Activated T-cell treated with anti-CD3 and anti-CD28 coated beads, Interleukin-2, amount 50 U/mL, for 4 hours (primary cell): ENCODE results near the gene MEIS2. TPM values are rescaled to one million over a fixed set of nuclear protein-coding genes. Genes with fewer than 3 reads are reported as not detected.

Experiments
- ATAC-seq, 2 donors: fragments of 200-7000 bp; cut with Tn5 transposase; one replicate each; pipeline ENCODE4 v1.10.0; 2021
- DNase-seq: peaks from one replicate; pipeline ENCODE4 v3.0.0-alpha.2; 2020
- H3K27me3 Mint-ChIP-seq: one replicate; pipeline ENCODE4 v1.8.0; 2021; ENCODE audit warnings: low read depth, mixed read lengths
- H3K36me3 Mint-ChIP-seq: one replicate; pipeline ENCODE4 v1.8.0; 2022; ENCODE audit warnings: mixed read lengths; ENCODE audit not compliant: insufficient read depth
- H3K4me1 Mint-ChIP-seq: one replicate; pipeline ENCODE4 v1.8.0; 2021; ENCODE audit warnings: low read depth, mixed read lengths
- H3K4me3 Mint-ChIP-seq: one replicate; pipeline ENCODE4 v1.8.0; 2021; ENCODE audit warnings: mild to moderate bottlenecking, moderate library complexity, mixed read lengths
- H3K9me3 Mint-ChIP-seq: one replicate; pipeline ENCODE4 v1.8.0; 2021; ENCODE audit warnings: mixed read lengths
- total RNA-seq, 3 donors: library from RNA; stranded (reverse); gene quantifications; one replicate each; pipeline ENCODE4 v1.2.1, GENCODE V29; 2021

Gene MEIS2
- total RNA-seq, 3 donors from 2014 or later: 0.20 TPM; not detected in 2

DNA sequence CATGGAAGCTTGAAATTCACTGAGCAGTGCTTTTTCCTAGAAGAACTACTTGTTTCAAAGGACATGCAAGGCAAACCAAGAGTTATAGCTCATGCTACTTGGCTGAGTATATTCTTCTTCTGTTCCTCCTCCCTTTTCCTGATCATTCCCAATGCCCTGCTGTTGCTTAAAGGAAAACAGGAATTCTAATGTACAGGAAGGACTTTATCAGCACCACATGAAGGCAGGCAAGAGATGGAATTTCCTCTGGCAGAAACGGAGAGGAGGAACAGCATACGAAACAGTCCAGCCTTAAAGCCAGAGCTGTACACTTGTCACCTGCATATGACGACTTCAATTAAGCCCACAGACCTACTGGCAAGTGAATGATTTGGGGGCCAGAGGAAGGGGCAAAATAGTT lies 15.7 kb downstream of the MEIS2 start:
- no peak for ATAC-seq
- H3K36me3 Mint-ChIP-seq: no peaks in the 10 kb centered on the region

DNA sequence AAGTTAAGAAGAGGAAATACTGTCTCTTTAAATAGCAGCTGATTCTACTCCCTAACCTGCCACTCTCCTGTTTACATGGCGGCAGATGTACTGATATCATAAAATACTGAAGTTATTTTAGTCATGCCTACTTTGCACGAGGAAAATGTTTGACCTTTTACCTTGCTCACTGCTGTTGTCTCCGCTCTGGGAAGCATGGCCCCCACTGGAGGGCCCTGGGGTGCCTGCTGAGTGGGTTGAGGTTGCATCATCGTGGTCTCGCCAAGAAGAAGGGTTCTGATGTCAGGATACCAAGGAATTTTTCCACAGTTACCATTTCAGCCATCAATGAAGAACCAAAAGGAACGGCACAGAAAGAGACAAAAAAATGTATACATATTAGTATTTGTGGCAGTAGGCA lies 16.7 kb downstream of the MEIS2 start:
- no peaks in the 10 kb centered on the region for H3K9me3 Mint-ChIP-seq
- no peak overlapping the region for H3K4me3 Mint-ChIP-seq
- DNase-seq: no peak
- H3K4me1 Mint-ChIP-seq: no peaks in the 10 kb centered on the region
- H3K36me3 Mint-ChIP-seq: no peaks in the 10 kb centered on the region
- H3K27me3 Mint-ChIP-seq: peaks cover 10% of the 10 kb centered on the region
- ATAC-seq: no peak

More for the DNA sequence above, 15.7 kb downstream of the MEIS2 start:
- peaks cover 14% of the 10 kb centered on the region for H3K27me3 Mint-ChIP-seq
- H3K4me1 Mint-ChIP-seq: no peaks in the 10 kb centered on the region
- H3K9me3 Mint-ChIP-seq: no peaks in the 10 kb centered on the region
- no peak for DNase-seq
- H3K4me3 Mint-ChIP-seq: no peak overlapping the region

DNA sequence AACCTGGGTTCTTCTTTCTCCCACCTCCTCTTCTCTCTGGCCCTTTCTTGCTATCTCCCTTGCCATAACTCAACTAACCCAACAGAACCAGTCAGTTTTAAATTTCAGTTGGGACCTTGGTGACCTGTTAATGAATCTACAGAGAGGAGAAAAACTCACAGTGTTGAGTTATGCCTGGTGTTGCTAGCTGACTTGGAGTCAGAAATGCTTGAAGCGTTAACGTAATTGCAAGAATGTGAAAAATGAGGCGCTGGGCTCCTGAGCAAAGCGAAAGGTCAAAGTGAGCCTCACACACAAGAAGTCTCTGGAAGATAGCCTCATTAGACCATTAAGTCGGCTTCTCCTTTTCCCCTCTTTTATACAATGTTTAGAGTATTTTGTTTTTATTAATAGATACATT lies 18.4 kb downstream of the MEIS2 start:
- no peak for DNase-seq
- Mint-ChIP-seq H3K9me3 (no peaks in the 10 kb centered on the region), H3K36me3 (no peaks in the 10 kb centered on the region), H3K4me1 (no peaks in the 10 kb centered on the region), H3K4me3 (no peak overlapping the region), H3K27me3 (peaks cover 3% of the 10 kb centered on the region)
- no peak for ATAC-seq

DNA sequence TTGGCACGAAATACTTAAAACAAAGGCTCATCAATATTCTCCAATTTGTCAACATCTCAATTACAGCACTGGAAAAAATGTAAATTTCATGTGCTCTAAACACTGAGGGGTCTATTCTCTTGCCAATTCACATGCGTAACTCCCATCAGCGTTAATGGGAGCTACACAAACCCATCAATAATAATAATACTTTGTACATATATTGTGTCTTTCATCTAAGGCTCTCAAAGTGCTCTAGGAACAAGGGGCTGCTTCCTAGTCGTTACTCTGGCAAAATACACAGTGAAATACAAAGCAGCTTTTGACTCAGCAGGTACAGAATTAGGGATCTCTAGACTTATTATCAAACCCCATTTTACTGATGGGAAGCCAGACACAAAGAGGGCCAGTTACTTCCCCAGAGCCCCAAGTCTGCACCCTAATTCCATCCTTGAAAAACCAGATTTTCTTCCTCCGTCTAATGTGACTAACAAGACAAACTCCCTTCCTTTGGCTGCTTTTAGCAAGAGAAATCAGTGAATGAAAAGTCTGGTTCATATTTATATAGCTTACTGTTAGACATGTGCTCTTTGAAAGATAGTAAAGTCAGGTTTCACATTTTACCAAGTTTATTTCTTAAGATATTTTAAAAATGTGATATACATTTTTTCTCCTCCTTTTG lies 20.0 kb downstream of the MEIS2 start:
- ATAC-seq: no peak
- no peak for DNase-seq
- no peaks in the 10 kb centered on the region for H3K36me3 Mint-ChIP-seq

DNA sequence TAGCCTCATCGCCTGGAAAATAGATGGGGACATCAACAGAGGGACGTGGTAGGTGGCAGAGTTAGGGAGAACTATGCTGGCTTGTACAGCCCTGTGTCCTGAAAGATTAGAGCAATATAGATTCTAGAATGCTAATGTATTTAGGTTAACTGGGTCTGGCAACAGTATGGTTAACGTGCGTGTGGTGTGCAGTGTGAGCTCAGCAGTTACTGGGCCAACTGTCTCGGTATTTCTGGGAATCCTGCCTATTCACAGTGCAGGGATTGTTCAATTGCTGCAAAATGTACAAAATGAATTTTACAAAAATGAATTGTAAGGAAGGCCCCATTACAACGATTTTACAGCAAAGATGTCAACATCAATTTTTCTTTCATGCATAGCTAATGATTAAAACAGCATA lies 20.6 kb downstream of the MEIS2 start:
- Mint-ChIP-seq H3K4me1 (no peaks in the 10 kb centered on the region), H3K4me3 (no peak overlapping the region), H3K9me3 (no peaks in the 10 kb centered on the region), H3K36me3 (no peaks in the 10 kb centered on the region), H3K27me3 (no peaks in the 10 kb centered on the region)
- DNase-seq: no peak
- ATAC-seq: no peak

More for the DNA sequence above, 20.0 kb downstream of the MEIS2 start:
- Mint-ChIP-seq H3K9me3 (no peaks in the 10 kb centered on the region), H3K4me1 (no peaks in the 10 kb centered on the region), H3K4me3 (no peak overlapping the region), H3K27me3 (no peaks in the 10 kb centered on the region)

DNA sequence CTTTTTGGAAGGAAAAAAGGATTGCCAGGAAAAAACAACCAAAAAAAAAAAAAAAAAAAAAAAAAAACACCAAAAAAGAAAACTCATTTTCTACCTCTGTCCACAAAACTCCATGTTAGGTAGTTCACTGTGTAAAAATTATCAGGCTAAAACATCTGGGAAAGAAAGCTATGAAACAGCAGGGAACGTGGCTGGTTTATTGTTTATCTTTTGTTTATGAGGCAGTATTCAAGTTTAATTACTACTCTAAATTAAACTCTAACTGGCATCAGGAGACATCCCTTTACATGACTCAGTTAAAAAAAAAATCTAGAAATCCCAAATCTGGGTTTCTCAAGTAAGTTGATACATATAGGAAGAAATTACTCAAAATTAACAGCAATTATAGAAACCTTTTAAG lies 21.8 kb downstream of the MEIS2 start:
- Mint-ChIP-seq H3K36me3 (no peaks in the 10 kb centered on the region), H3K4me3 (no peak overlapping the region), H3K4me1 (no peaks in the 10 kb centered on the region), H3K27me3 (no peaks in the 10 kb centered on the region), H3K9me3 (no peaks in the 10 kb centered on the region)
- DNase-seq: no peak
- ATAC-seq: no peak

DNA sequence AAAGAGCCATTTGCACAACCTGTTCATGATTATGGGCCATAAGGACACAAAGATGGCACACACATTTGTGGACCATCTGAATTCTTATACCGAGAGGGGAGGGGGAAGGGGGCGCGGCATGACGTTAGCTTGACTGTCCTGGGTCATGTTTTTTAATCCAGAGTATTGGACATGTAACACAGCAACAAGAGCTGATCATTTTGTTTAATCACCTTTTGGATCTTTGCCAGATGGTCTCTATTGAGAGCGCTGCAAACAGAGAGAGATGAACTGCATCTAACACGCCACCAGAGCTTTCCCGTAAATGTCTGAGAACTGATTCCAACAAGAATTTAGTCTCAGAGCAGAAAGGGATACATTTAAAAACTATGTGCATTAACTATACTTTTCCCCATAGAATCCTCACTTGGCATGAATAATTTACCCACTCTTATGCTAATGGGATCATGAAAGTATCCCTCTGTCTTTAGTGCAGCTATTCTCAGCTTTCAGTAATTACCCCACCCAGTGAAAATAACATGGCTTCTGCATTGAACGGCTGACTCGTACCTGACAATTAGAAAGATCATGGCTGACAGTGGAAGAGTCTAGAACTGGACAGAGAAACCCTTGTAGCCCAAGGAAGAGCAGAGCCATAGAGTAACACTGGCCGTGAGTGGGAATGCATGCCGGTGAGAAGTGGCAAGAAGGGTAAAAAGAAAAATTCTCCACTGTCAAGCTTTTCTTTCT lies 22.6 kb downstream of the MEIS2 start:
- no peaks in the 10 kb centered on the region for H3K4me1 Mint-ChIP-seq
- H3K27me3 Mint-ChIP-seq: no peaks in the 10 kb centered on the region
- H3K36me3 Mint-ChIP-seq: no peaks in the 10 kb centered on the region

DNA sequence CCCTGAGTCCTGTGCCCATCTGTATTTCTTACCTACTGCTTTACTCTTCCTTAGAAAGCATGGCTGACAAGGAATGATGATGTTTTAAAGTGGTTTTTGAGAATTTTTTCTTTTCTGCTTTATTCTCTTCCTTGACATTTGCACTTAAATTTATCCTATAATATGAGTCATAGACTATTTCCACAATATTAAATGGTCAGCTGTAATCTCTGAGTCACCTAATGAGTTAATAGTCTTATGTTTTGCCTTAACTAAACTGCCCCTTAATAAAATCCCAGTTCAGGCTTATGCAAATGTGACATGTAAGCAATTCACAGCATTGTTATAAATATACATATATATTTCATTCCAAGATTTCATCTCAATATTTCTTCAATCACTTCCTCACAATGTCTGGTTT lies 23.8 kb downstream of the MEIS2 start:
- H3K27me3 Mint-ChIP-seq: no peaks in the 10 kb centered on the region
- no peaks in the 10 kb centered on the region for H3K36me3 Mint-ChIP-seq
- H3K4me1 Mint-ChIP-seq: no peaks in the 10 kb centered on the region
- H3K4me3 Mint-ChIP-seq: no peak overlapping the region
- DNase-seq (no peak), ATAC-seq (no peak)
- no peaks in the 10 kb centered on the region for H3K9me3 Mint-ChIP-seq

More for the DNA sequence above, 22.6 kb downstream of the MEIS2 start:
- Mint-ChIP-seq H3K9me3 (no peaks in the 10 kb centered on the region), H3K4me3 (no peak overlapping the region)
- ATAC-seq (no peak), DNase-seq (no peak)

DNA sequence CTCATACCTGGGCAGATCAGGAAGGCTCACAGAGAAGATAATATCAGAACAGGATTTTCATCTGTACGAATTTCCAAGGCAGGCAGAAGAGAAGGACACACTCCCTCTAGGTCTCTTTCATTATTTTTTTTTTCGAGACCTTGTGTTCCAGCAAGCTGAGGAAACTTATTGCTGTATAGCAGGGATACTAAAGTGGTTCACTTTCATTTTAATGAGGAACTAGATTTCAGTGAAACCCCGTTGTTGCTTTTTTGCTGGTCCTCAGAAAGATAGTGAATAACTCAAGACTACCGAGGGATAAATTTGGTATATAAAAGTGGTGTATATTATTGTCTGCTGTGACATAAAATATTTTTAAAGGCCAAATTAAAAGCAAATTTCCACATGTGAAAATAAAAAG lies 24.6 kb downstream of the MEIS2 start:
- H3K27me3 Mint-ChIP-seq: no peaks in the 10 kb centered on the region
- no peaks in the 10 kb centered on the region for H3K9me3 Mint-ChIP-seq
- DNase-seq (no peak), ATAC-seq (no peak)
- H3K4me1 Mint-ChIP-seq: no peaks in the 10 kb centered on the region
- no peak overlapping the region for H3K4me3 Mint-ChIP-seq
- no peaks in the 10 kb centered on the region for H3K36me3 Mint-ChIP-seq

DNA sequence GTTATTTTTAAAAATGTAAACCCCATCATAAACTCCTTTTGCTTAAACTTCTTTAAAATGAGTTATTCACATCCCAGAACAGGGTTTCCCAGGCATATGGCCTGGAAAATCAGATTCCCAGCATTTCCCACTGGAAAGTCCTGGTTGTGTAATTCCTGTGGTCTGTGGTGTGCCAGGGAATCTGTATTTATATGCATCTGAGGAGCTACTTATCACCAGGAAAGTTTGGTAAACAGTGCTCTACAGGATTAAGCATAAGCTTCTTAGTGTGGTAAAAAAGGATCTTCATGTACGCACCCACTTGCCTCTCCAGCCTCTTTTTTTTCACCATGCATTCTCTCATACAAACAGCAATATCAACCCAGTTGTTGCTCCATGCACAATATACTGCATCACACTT lies 28.2 kb downstream of the MEIS2 start:
- DNase-seq (no peak), ATAC-seq (no peak)
- Mint-ChIP-seq H3K27me3 (no peaks in the 10 kb centered on the region), H3K4me3 (no peak overlapping the region), H3K4me1 (no peaks in the 10 kb centered on the region), H3K36me3 (no peaks in the 10 kb centered on the region), H3K9me3 (no peaks in the 10 kb centered on the region)

DNA sequence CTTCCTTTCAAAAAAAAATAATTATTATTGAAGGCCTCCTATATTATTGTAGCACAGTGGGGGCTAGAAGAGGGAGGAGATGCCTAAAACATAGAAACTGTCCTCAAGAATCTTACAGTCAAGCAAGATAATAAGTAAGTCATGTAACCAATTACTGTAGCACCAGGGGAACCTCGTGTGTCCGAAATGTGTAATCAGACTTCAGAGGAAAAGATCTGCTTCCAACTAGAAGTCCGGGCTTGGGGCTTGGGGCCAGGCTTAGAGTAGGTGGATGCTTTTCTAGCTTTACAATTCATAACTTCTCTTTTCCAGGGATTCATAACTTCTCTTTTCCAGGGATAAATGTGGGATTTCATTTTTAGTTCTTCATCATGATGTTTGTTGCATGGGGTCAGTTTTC lies 29.2 kb downstream of the MEIS2 start:
- ATAC-seq (no peak), DNase-seq (no peak)
- Mint-ChIP-seq H3K27me3 (no peaks in the 10 kb centered on the region), H3K36me3 (no peaks in the 10 kb centered on the region), H3K9me3 (no peaks in the 10 kb centered on the region), H3K4me3 (no peak overlapping the region), H3K4me1 (no peaks in the 10 kb centered on the region)

DNA sequence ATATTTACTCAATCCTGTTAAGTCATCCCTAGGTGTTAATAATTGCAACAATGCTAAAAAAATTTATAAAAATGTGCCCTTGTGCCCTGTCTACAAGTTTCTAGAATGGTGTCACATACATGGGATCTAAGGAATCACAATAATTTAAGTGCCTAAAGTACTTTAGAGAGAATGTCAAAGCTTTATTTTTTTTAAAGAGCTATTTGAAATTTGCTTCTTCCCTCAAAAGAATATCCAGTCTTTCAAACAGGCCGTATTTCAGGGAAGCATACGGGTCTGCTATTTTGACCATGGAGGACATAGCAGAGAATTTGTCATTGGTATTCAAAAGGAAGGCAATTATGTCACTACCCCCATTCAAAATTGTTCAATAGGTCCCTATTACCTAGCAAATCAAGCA lies 29.7 kb downstream of the MEIS2 start:
- ATAC-seq (no peak), DNase-seq (no peak)
- Mint-ChIP-seq H3K27me3 (no peaks in the 10 kb centered on the region), H3K9me3 (no peaks in the 10 kb centered on the region), H3K36me3 (no peaks in the 10 kb centered on the region), H3K4me1 (no peaks in the 10 kb centered on the region), H3K4me3 (no peak overlapping the region)

DNA sequence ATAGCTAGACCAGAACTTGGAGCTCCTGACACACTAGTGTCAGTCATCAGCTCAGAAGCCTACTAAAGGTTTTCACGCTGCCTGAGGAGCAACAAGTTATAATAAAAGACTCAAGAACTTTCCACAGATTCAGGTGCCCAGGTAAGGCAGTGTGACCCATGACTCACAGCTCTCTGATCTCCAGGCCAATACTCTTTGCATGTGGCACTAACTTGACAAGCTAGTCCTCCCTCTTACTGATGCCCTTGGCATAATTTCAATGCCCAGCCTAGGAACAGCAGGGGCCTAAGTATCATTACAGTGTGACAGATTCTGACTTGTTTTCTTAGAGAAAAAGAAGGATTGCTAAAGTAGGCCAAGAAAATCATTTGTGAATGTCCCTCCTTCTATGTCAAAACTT lies 38.4 kb downstream of the MEIS2 start:
- H3K27me3 Mint-ChIP-seq: no peaks in the 10 kb centered on the region
- no peaks in the 10 kb centered on the region for H3K36me3 Mint-ChIP-seq
- DNase-seq (no peak), ATAC-seq (no peak)
- no peaks in the 10 kb centered on the region for H3K9me3 Mint-ChIP-seq
- no peak overlapping the region for H3K4me3 Mint-ChIP-seq
- H3K4me1 Mint-ChIP-seq: no peaks in the 10 kb centered on the region

DNA sequence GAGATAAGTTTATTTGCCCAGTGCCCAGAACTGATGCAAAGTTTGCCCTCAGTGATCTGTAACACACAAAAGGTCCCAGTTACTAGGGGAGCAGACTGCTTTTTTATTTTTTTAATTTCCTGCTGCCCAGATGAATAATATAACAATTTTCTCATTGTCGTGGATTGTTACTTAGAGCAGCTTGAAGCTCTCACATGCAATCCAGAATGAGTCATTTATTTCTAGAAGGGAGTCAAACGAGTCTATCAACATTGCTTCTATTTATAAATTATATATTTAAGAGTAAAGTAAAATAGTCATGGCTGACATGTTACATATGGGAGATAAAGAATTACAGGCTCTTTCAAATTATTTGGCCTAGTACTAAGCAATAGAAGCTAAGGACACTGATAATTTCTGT lies 41.3 kb downstream of the MEIS2 start:
- DNase-seq: no peak
- no peak for ATAC-seq
- no peaks in the 10 kb centered on the region for H3K27me3 Mint-ChIP-seq

DNA sequence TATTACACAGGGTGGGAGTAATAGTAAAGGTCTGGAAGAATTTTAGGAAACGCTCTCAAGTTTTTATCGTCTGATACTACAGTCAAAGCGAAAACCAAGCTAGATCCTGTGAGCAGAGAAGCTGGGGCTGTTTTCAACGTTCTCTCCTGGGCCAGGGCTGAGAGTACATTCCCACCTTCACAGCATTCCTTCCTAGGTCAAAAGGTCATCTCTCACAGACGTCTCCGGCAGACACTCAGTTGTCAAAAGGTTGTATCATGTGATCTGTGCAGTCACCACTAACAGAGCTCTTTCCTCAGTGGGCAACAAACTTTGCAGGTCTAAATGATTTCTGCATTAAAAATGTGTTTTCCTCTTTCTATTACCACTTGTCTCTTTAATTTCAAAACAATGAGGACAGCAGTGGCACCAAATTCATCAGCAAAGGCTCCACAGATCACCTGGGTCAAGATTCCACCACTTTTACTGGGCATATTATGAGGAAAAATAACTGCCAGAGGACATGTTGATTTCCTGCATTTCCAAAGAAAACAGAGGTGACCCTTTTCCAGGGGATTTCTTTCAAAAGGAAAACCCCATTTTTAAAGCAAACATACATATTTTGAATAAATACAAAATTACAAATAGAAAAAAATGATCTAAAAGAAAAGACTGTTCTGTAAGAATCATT lies 41.9 kb downstream of the MEIS2 start:
- H3K4me1 Mint-ChIP-seq: no peaks in the 10 kb centered on the region
- DNase-seq: no peak
- ATAC-seq: no peak
- H3K27me3 Mint-ChIP-seq: no peaks in the 10 kb centered on the region
- no peak overlapping the region for H3K4me3 Mint-ChIP-seq
- H3K36me3 Mint-ChIP-seq: no peaks in the 10 kb centered on the region
- no peaks in the 10 kb centered on the region for H3K9me3 Mint-ChIP-seq

More for the DNA sequence above, 41.3 kb downstream of the MEIS2 start:
- H3K9me3 Mint-ChIP-seq: no peaks in the 10 kb centered on the region
- no peak overlapping the region for H3K4me3 Mint-ChIP-seq
- H3K4me1 Mint-ChIP-seq: no peaks in the 10 kb centered on the region
- no peaks in the 10 kb centered on the region for H3K36me3 Mint-ChIP-seq
